HCT116 (cell line): ENCODE data around the gene CCDC69.

Experiments
- CTCF ChIP-seq, 3 experiments: fragments of 200-600 bp in 1 of 3; sonication (generic) in 1 of 3; IDR thresholded peaks in 2 of 3; conservative IDR thresholded peaks in 1 of 3; 2 replicates each; pipeline ENCODE4 v1.5.1; 2012 to 2017; ENCODE audit warnings: low read depth in 2 of 3, low read length in 2 of 3, antibody characterized with exemption in 1 of 3, borderline replicate concordance in 1 of 3, control low read depth in 1 of 3, mild to moderate bottlenecking in 1 of 3, mixed read lengths in 1 of 3, mixed run types in 1 of 3, moderate library complexity in 1 of 3; ENCODE audit not compliant: insufficient read depth in 1 of 3
- EZH2 ChIP-seq: fragments of 200-600 bp; sonication (generic); IDR thresholded peaks from 2 replicates; pipeline ENCODE4 v1.6.1; 2017; ENCODE audit warnings: antibody characterized with exemption, mixed run types
- EZH2phosphoT487 ChIP-seq: fragments of 200-600 bp; IDR thresholded peaks from 2 replicates; pipeline ENCODE4 v1.6.1; 2018; ENCODE audit warnings: antibody characterized with exemption, borderline replicate concordance
- MAX ChIP-seq: IDR thresholded peaks from 2 replicates; pipeline ENCODE4 v1.6.1; 2012
- POLR2A ChIP-seq: IDR thresholded peaks from 2 replicates; pipeline ENCODE4 v1.7.0; 2011; ENCODE audit warnings: borderline replicate concordance; ENCODE audit not compliant: insufficient read depth, insufficient read length; ENCODE audit errors: extremely low read depth
- POLR2AphosphoS5 ChIP-seq: IDR thresholded peaks from 2 replicates; pipeline ENCODE4 v1.6.1; 2011; ENCODE audit warnings: mild to moderate bottlenecking, low read depth, low read length, moderate library complexity
- RAD21 ChIP-seq: IDR thresholded peaks from 2 replicates; pipeline ENCODE4 v1.6.1; 2012; ENCODE audit warnings: low read depth, mild to moderate bottlenecking
- ZFX ChIP-seq: fragments of 450-650 bp; IDR thresholded peaks from 2 replicates; pipeline ENCODE4 v1.6.1; 2017

- no peak for TF ChIP-seq RAD21
- TF ChIP-seq CTCF (IDR thresholded peaks at IDR 0.05 in 2 of 3, conservative IDR thresholded peaks at IDR 0.05 in 1 of 3; ENCODE audit: borderline replicate concordance in 1 of 3, insufficient read depth in 1 of 3, low read depth in 2 of 3, low read length in 2 of 3) = no peak
- TF ChIP-seq ZFX = no peak
- TF ChIP-seq EZH2 = no peak
- no peak for TF ChIP-seq POLR2A
- TF ChIP-seq POLR2AphosphoS5 = no peak
- TF ChIP-seq EZH2phosphoT487 = no peak
- TF ChIP-seq MAX = no peak
Observed at GRCh38 chr5:151253605-151253950, 29.7 kb upstream of the CCDC69 start.
